Keratinocyte (primary cell): Measurements from ENCODE around the gene ERMAP.

Experiments used
- EZH2 ChIP-seq: IDR thresholded peaks from one replicate; pipeline ENCODE4 v1.6.1; 2012; ENCODE audit warnings: inconsistent platforms, mild to moderate bottlenecking, low read length, moderate library complexity
- TF ChIP-seq, protein P1 (sequence below), 3 experiments: IDR thresholded peaks in 1 of 3; conservative IDR thresholded peaks in 1 of 3; optimal IDR thresholded peaks in 1 of 3; 2 replicates in 2 of 3; 3 replicates in 1 of 3; pipeline versions ENCODE3 to v1.5.1; 2011; ENCODE audit warnings: low read length in 3 of 3, mild to moderate bottlenecking in 3 of 3, moderate library complexity in 2 of 3, control low read depth in 1 of 3, inconsistent platforms in 1 of 3; ENCODE audit not compliant: insufficient read depth in 2 of 3; ENCODE audit errors: extremely low read depth in 1 of 3

DNA sequence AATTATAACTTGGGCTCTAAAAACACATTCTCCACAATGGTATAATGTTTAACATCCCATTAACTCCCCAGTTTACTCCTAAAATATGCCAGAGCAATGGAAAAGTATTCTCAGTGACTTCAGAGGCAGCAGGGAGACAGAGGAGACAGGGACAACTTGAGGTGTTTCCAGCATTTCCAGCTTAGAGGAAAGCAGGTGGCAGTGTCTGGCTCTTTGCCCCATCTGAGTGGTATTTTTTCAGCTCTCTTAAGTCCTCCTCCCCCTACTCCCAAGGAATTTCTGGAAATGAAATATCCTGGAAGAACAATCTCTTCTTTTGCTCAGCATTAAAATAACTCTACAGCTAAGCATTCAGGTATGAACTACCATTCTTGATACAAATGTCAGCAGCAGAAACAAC lies 10.8 kb upstream of the ERMAP start:
- TF ChIP-seq EZH2, result no peak
- TF ChIP-seq, protein P1, sequence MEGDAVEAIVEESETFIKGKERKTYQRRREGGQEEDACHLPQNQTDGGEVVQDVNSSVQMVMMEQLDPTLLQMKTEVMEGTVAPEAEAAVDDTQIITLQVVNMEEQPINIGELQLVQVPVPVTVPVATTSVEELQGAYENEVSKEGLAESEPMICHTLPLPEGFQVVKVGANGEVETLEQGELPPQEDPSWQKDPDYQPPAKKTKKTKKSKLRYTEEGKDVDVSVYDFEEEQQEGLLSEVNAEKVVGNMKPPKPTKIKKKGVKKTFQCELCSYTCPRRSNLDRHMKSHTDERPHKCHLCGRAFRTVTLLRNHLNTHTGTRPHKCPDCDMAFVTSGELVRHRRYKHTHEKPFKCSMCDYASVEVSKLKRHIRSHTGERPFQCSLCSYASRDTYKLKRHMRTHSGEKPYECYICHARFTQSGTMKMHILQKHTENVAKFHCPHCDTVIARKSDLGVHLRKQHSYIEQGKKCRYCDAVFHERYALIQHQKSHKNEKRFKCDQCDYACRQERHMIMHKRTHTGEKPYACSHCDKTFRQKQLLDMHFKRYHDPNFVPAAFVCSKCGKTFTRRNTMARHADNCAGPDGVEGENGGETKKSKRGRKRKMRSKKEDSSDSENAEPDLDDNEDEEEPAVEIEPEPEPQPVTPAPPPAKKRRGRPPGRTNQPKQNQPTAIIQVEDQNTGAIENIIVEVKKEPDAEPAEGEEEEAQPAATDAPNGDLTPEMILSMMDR (optimal IDR thresholded peaks at IDR 0.05 in 1 of 3, IDR thresholded peaks at IDR 0.05 in 1 of 3, conservative IDR thresholded peaks at IDR 0.05 in 1 of 3; ENCODE audit: extremely low read depth in 1 of 3, insufficient read depth in 2 of 3, low read length in 3 of 3), result no peak
